Endodermal cell (in vitro differentiated cells): ENCODE results near the gene SLCO1B1. TPM values are rescaled to one million over a fixed set of nuclear protein-coding genes. Genes with fewer than 3 reads are reported as not detected.
"Not testable (repeated sequence)": the region's sequence is repeated elsewhere in the genome, so short reads cannot be mapped to it uniquely, and the experiment has no call there.

ENCODE experiments used
- DNase-seq: peaks from one replicate; pipeline ENCODE4 v3.0.0-alpha.2; 2017
- H3K27ac ChIP-seq: 2 replicates; pipeline ENCODE4 v1.5.1; 2013; ENCODE audit warnings: mild to moderate bottlenecking, low read depth, low read length, moderate library complexity
- H3K27me3 ChIP-seq: 2 replicates; pipeline ENCODE4 v1.6.1; 2013; ENCODE audit warnings: mild to moderate bottlenecking, low read length, moderate library complexity; ENCODE audit not compliant: insufficient read depth, control insufficient read depth, poor library complexity, severe bottlenecking
- H3K36me3 ChIP-seq: 2 replicates; pipeline ENCODE4 v1.7.0; 2013; ENCODE audit warnings: mild to moderate bottlenecking, low read length, moderate library complexity; ENCODE audit not compliant: control insufficient read depth, insufficient read depth
- H3K4me1 ChIP-seq: one replicate; pipeline ENCODE4 v1.7.0; 2013; ENCODE audit warnings: low read length; ENCODE audit not compliant: control insufficient read depth, insufficient read depth
- H3K4me3 ChIP-seq: 2 replicates; pipeline ENCODE4 v1.5.1; 2013; ENCODE audit warnings: mild to moderate bottlenecking, low read length, moderate library complexity
- H3K9ac ChIP-seq: 2 replicates; pipeline ENCODE4 v1.6.1; 2013; ENCODE audit warnings: mild to moderate bottlenecking, low read length, moderate library complexity; ENCODE audit not compliant: poor library complexity, severe bottlenecking; ENCODE audit errors: extremely low read depth
- H3K9me3 ChIP-seq: 2 replicates; pipeline ENCODE4 v1.6.1; 2013; ENCODE audit warnings: mild to moderate bottlenecking, low read length, moderate library complexity; ENCODE audit not compliant: control insufficient read depth
- H3K27ac Mint-ChIP-seq: 2 replicates; pipeline ENCODE4 v1.8.0; 2020; ENCODE audit warnings: mixed read lengths
- H3K27me3 Mint-ChIP-seq: 2 replicates; pipeline ENCODE4 v1.8.0; 2021; ENCODE audit warnings: mild to moderate bottlenecking, mixed read lengths; ENCODE audit not compliant: insufficient read depth
- H3K36me3 Mint-ChIP-seq: 2 replicates; pipeline ENCODE4 v1.8.0; 2020; ENCODE audit warnings: low read depth, mixed read lengths
- H3K4me1 Mint-ChIP-seq: 2 replicates; pipeline ENCODE4 v1.8.0; 2020; ENCODE audit warnings: mixed read lengths
- H3K4me3 Mint-ChIP-seq: 2 replicates; pipeline ENCODE4 v1.8.0; 2020; ENCODE audit warnings: mild to moderate bottlenecking, moderate library complexity, mixed read lengths
- H3K9me3 Mint-ChIP-seq: 2 replicates; pipeline ENCODE4 v1.8.0; 2020; ENCODE audit warnings: mild to moderate bottlenecking, mixed read lengths
- WGBS, 2 experiments: methylation state at CpG; one replicate each; pipeline versions ENCODE4 v1.1.5 to v1.1.7; 2013; ENCODE audit warnings: missing lambda C conversion rate in 2 of 2, mixed read lengths in 1 of 2; ENCODE audit not compliant: insufficient coverage in 1 of 2, insufficient read length in 1 of 2; 5-methylcytosine and 5-hydroxymethylcytosine counted together
- long read RNA-seq, 4 experiments: library from polyadenylated mRNA in 2 of 4; library from RNA in 1 of 4; library from capped mRNA in 1 of 4; stranded (forward) in 3 of 4; unstranded in 1 of 4; transcript quantifications; one replicate each; pipeline ENCODE4 v2.0.0, GENCODE V29; 2020 to 2021; ENCODE audit warnings: inconsistent platforms in 1 of 4
- polyA plus RNA-seq, 2 experiments: library from polyadenylated mRNA; stranded (reverse); fragments of 50-300 nt; gene quantifications; one replicate each; pipeline ENCODE4 v1.2.3, GENCODE V29; 2013
- total RNA-seq, 2 donors: library from RNA; stranded (reverse); fragmentation: NEBNext Ultra II Directional in 1 of 2; extraction: Animal tissue kit (Norgen Biotek cat#: 25700) in 1 of 2; gene quantifications; 2 replicates in 1 of 2; 3 replicates in 1 of 2; pipeline ENCODE4 v1.2.1, GENCODE V29; 2021
- TF ChIP-seq, protein P1 (sequence below): fragments of 200-600 bp; sonication (generic); conservative IDR thresholded peaks from 2 replicates; pipeline ENCODE4 v1.5.0; 2021; ENCODE audit warnings: antibody characterized with exemption, mild to moderate bottlenecking

SLCO1B1 gene, protein sequence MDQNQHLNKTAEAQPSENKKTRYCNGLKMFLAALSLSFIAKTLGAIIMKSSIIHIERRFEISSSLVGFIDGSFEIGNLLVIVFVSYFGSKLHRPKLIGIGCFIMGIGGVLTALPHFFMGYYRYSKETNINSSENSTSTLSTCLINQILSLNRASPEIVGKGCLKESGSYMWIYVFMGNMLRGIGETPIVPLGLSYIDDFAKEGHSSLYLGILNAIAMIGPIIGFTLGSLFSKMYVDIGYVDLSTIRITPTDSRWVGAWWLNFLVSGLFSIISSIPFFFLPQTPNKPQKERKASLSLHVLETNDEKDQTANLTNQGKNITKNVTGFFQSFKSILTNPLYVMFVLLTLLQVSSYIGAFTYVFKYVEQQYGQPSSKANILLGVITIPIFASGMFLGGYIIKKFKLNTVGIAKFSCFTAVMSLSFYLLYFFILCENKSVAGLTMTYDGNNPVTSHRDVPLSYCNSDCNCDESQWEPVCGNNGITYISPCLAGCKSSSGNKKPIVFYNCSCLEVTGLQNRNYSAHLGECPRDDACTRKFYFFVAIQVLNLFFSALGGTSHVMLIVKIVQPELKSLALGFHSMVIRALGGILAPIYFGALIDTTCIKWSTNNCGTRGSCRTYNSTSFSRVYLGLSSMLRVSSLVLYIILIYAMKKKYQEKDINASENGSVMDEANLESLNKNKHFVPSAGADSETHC
- total RNA-seq = 1 to 10 TPM in 1 of 2 donors, not detected in 1; 1.5 TPM
- not detected for polyA plus RNA-seq (2013, experiment 1 of 2)
- not detected for polyA plus RNA-seq (2013, experiment 2 of 2)
- long read RNA-seq, experiment 1 = 0 reads
- long read RNA-seq, experiment 2, partial matches to known transcripts = 0 of 1 reads
- long read RNA-seq, experiment 2, other reads (novel, unspliced or antisense) = 1 of 1 reads
- long read RNA-seq, experiment 3, partial matches to known transcripts = 3 of 16 reads
- long read RNA-seq, experiment 3, other reads (novel, unspliced or antisense) = 13 of 16 reads
- long read RNA-seq, experiment 4, partial matches to known transcripts = 0 of 4 reads
- long read RNA-seq, experiment 4, other reads (novel, unspliced or antisense) = 4 of 4 reads

DNA sequence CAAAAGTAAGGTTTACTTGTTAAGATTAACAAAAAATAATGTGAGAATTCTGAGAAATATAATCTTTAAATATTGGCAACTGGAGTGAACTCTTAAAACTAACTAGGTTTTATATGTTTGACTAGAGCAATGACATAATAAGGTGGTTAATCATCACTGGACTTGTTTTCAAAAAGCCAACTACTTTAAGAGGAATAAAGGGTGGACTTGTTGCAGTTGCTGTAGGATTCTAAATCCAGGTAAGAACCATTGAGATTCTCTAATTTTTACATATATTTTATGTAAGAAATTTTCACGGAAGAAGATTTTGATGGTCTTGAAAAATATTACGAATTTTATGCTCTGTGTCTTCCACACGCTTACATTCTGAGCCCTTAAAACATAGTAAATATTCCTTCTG lies at the start of gene SLCO1B1:
Gene SLCO1B1, plus strand, starts transcription at position 197 of the 400 bp plus-strand sequence. CDS start 10,381 bp downstream, outside the sequence.
- WGBS, 2 experiments = 82% methylated on average over 3 of the region's 3 CpGs; no CpG with 5 or more reads in 1 of the 2 experiments
- no peaks in the 10 kb centered on the region for H3K4me1 Mint-ChIP-seq
- no peak within 1 kb of the TSS for H3K4me3 ChIP-seq

DNA sequence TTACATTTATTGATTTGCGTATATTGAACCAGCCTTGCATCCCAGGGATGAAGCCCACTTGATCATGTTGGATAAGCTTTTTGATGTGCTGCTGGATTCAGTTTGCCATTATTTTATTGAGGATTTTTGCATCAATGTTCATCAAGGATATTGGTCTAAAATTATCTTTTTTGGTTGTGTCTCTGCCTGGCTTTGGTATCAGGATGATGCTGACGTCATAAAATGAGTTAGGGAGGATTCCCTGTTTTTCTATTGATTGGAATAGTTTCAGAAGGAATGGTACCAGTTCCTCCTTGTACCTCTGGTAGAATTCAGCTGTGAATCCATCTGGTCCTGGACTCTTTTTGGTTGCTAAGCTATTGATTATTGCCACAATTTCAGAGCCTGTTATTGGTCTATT lies 46.2 kb upstream of the SLCO1B1 start:
- not testable (repeated sequence) for DNase-seq, H3K27ac Mint-ChIP-seq, H3K4me3 Mint-ChIP-seq, H3K4me1 Mint-ChIP-seq, H3K4me3 ChIP-seq, H3K27ac ChIP-seq, H3K27me3 ChIP-seq, H3K27me3 Mint-ChIP-seq, H3K36me3 Mint-ChIP-seq, H3K9ac ChIP-seq, H3K4me1 ChIP-seq, H3K9me3 ChIP-seq, H3K36me3 ChIP-seq
- H3K9me3 Mint-ChIP-seq = peaks cover 40% of the 10 kb centered on the region
- 100% methylated on average over 1 of the region's 2 CpGs; no CpG with 5 or more reads in 1 of the 2 experiments for WGBS, 2 experiments

More for the DNA sequence above, at the start of gene SLCO1B1:
- TF ChIP-seq, protein P1, sequence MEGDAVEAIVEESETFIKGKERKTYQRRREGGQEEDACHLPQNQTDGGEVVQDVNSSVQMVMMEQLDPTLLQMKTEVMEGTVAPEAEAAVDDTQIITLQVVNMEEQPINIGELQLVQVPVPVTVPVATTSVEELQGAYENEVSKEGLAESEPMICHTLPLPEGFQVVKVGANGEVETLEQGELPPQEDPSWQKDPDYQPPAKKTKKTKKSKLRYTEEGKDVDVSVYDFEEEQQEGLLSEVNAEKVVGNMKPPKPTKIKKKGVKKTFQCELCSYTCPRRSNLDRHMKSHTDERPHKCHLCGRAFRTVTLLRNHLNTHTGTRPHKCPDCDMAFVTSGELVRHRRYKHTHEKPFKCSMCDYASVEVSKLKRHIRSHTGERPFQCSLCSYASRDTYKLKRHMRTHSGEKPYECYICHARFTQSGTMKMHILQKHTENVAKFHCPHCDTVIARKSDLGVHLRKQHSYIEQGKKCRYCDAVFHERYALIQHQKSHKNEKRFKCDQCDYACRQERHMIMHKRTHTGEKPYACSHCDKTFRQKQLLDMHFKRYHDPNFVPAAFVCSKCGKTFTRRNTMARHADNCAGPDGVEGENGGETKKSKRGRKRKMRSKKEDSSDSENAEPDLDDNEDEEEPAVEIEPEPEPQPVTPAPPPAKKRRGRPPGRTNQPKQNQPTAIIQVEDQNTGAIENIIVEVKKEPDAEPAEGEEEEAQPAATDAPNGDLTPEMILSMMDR = no peak
- Histone ChIP-seq H3K27ac (no peak within 1 kb of the TSS), H3K9ac (no peak within 1 kb of the TSS), H3K9me3 (no peaks in the 10 kb centered on the region), H3K27me3 (no peaks in the 10 kb centered on the region), H3K36me3 (no peaks in the 10 kb centered on the region), H3K4me1 (no peaks in the 10 kb centered on the region)
- H3K4me3 Mint-ChIP-seq = no peak within 1 kb of the TSS
- no peak for DNase-seq
- H3K27me3 Mint-ChIP-seq = no peaks in the 10 kb centered on the region
- no peak within 1 kb of the TSS for H3K27ac Mint-ChIP-seq
- H3K9me3 Mint-ChIP-seq = peaks cover 22% of the 10 kb centered on the region
- H3K36me3 Mint-ChIP-seq = no peaks in the 10 kb centered on the region

DNA sequence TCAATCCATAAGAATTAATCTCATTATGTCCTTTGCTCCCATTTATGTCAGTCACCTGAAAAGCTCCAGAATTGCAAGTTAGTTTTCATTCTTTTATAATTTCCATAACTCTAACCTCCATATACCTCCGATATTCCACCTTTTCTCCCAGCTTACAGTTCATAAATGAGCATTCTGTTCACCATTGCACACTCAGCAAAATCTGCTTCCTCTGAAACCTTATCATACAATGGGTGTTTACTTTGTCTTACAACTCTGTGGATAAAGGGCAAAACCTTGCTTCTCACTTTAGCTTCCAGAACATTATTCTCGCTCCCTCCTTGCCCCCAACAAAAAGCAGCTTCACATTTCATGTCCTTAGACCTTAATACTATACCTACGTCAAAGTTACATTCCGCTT lies 19.3 kb upstream of the SLCO1B1 start:
- Mint-ChIP-seq H3K4me1 (no peaks in the 10 kb centered on the region), H3K4me3 (no peak overlapping the region), H3K27me3 (peaks cover 7% of the 10 kb centered on the region), H3K27ac (no peak overlapping the region), H3K36me3 (no peaks in the 10 kb centered on the region), H3K9me3 (no peaks in the 10 kb centered on the region)
- Histone ChIP-seq H3K27ac (no peak overlapping the region), H3K36me3 (no peaks in the 10 kb centered on the region), H3K9me3 (no peaks in the 10 kb centered on the region), H3K4me1 (no peaks in the 10 kb centered on the region), H3K27me3 (peaks cover 20% of the 10 kb centered on the region), H3K9ac (no peak overlapping the region), H3K4me3 (no peak overlapping the region)
- WGBS, 2 experiments = 94 to 95% methylated on average over 4 of the region's 4 CpGs
- DNase-seq = no peak
- TF ChIP-seq, protein P1 = no peak
